Stimulated activated CD8-positive, alpha-beta memory T cell treated with anti-CD3 and anti-CD28 coated beads, Interleukin-7, amount 100 ng/mL, for 24 hours (primary cell): ENCODE measurements around the gene RIPK3.
"Not testable (repeated sequence)": the region's sequence is repeated elsewhere in the genome, so short reads cannot be mapped to it uniquely, and the experiment has no call there.

Experiments
- DNase-seq: peaks from one replicate; pipeline ENCODE4 v3.0.0-alpha.2; 2020; ENCODE audit warnings: low read depth

Gene RIPK3

DNA sequence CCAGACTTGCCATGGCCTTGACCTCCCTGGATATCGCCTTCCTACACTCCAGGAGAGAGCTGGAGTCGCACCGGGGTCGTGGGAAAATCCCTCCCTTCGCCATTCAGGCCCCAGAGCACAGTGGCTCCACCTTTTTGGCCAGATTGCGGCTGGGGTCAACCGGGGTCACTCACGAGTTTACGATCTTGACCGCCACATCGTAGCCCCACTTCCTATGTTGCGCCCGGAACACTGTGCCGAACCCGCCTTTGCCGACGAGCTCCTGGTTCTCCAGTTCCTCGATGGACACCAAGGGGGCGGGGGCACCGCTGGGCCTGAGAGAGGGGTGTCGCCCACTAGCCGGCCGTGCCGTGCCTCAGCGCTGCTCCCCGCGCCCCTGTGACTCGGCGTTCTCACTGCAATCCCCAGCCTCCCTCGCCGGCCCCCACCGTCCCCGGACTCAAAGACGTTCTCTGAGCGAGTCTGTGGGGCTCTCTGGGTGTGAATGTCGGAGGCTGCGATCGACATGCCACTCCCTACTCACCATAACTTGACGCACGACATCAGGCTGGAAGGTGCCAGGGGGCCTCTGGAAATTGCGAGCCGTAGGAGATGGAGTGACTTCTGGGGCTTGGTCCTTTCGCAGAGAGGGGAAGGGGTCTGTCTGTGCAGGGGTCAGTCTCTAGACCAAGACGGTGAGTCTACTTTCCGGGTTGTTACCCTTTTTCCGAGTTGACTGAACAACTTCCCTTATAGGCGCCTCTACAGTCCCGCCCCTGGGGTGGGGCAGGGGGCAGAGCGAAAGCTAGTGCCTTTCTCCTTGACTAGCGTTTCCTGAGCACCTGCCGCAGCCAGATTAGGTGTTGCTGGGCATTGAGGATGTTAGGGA, at the start of gene RIPK3:
Gene RIPK3 (minus strand): TSS at position 708 of the 868 bp plus-strand sequence. CDS start 165 bp downstream, at position 543.
- no peak for DNase-seq

DNA sequence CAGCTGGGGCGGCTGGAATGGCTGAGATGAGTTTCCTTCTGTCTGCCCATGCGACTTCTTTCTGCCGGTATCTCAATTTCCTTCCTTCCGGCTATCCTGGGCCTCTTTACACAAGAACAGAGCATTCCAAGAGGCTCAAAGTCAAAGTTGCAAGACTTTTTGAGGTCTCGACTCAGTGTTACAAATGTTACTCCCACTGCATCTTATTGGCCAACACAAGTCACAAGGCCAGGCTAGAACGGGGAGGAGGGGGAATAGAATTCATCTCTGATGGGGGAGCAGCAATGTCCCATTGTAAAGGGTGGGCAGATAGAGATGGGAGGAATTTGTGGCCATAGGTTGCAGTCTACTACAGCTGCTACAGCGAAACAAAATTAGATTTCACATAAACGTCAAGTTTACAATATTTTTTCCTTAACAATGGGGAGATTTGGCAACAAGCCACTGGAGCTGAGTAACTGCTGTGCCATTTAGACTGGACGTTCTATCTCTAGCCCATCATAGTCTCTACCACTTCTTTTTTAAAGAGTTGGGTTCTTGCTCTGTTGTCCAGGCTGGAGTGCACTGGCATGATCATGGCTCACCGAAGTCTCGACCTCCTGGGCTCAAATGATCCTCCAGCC, 49.5 kb upstream of the RIPK3 start:
- DNase-seq: no peak

DNA sequence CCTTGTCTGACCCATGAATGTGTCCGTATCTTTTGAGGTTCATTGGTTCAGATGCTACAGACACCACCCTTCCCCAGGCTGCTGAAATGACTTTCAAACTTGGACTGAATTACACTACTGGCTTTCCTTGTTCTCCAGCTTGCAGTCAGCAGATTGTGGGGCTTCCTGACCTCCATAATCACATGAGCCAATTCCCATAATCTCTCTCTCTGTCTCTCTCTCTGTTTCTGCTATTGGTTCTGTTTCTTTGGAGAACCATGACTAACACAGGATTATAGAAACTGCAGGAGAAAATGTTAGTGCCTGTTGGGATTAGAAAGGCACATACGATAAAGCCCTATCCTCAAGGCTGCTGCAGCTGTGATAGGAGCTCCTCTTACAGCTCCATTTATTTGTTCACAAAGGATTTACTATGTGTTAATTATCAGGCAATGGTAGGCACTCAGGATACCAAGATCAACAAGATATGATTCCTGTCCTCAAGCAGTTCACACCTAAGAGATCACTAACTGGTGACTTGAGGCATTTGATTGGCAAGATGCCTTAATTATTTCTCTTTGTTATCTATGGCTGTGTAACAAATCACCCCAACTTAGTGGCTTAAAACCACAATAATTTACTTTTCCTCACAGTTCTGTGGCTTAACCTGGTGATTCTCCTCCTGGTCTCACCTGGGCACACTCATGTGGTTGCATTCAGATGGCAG, 48.8 kb upstream of the RIPK3 start:
- DNase-seq: no peak

- DNase-seq: not testable (repeated sequence)
Measured at GRCh38 chr14:24387579-24387978, 47.8 kb upstream of the RIPK3 start.

- no peak for DNase-seq
Measured at GRCh38 chr14:24387009-24387345, 47.2 kb upstream of the RIPK3 start.

DNA sequence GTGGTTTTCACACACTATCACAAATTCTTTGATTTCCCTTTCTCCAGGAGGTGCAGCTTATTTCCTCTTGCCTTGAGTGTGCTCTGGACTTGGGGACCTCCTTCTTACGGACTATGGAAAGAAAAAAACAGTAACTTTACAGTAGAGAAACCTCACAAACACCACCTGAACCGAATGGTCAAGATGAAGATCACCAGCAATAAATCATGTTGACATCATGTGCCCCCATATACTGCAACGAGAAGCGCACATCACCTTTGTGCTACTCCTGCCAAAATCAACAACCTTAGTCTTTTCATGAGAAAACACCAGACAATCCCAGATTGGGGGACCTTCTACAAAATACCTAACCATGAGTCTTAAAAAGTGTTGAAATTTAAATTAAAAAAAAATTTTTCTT, 45.7 kb upstream of the RIPK3 start:
- DNase-seq: no peak

DNA sequence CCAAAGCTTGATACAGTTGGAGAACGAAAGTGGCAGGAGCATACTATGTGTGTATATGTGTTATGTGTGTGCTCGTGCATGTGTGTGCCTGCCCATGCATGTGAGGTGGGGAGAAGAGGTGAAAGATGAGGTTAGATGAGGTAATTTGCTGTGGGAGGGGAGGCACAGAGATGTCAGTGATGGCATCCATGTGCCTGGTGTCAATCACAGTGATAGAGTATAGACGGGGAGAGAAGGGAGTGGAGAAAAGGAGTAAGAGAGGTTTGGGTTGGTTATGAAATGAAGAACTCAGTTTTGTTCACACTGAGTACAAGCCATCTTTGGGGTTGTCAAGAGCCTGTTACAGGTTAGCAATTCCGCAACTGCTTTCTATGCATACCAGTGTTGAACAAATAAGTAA, 44.4 kb upstream of the RIPK3 start:
- DNase-seq: no peak

DNA sequence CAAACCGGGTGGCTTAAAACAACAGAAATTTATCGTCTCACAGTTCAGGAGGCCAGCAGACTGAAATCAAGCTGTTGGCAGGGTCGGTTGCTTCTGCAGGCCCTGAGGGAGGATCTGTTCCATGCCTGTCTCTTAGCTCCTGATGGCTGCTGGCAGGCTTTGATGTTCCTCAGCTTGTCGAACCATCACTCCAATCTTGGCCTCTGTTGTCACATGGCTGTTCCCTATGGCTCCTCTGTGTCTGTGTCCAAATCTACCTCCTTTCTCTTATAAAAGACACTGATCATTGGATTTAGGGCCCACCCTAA, 42.2 kb upstream of the RIPK3 start:
- no peak for DNase-seq

DNA sequence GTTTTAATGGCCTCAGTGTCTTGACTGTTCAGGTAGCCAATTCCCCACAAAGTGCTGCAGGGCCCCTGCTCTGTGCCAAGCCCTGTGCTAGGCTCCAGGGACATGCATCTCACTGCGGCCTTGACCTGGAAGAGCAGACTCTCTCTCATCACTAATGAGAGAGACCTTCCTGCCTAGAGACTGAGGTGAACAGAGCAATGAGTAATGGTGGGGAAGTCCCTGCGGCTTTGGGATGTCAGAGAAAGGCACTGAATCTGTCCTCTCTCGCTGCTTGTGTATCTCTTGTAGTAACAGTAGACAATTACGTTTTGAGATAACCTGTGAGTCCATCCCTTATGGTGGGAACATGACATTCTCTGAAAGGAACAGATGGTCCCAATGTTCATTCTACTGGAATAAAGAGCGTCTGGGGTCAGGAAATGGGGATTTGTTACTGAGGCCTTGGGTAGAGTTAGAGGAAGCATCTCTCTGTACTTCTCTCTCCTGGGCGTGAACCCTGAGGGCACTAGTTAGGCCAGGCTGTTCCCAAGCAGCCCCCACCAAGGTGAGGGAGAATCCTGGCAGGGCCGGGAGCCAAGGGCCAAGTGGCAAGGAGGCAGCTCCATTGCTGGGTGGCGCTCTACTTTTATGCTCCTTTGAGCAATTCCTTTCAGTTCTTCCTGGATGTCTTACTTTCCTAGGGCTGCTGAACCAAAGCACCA, 41.7 kb upstream of the RIPK3 start:
- DNase-seq: no peak

GRCh38 chr14:24379907-24380730, 40.3 kb upstream of the RIPK3 start:
- DNase-seq: no peak

DNA sequence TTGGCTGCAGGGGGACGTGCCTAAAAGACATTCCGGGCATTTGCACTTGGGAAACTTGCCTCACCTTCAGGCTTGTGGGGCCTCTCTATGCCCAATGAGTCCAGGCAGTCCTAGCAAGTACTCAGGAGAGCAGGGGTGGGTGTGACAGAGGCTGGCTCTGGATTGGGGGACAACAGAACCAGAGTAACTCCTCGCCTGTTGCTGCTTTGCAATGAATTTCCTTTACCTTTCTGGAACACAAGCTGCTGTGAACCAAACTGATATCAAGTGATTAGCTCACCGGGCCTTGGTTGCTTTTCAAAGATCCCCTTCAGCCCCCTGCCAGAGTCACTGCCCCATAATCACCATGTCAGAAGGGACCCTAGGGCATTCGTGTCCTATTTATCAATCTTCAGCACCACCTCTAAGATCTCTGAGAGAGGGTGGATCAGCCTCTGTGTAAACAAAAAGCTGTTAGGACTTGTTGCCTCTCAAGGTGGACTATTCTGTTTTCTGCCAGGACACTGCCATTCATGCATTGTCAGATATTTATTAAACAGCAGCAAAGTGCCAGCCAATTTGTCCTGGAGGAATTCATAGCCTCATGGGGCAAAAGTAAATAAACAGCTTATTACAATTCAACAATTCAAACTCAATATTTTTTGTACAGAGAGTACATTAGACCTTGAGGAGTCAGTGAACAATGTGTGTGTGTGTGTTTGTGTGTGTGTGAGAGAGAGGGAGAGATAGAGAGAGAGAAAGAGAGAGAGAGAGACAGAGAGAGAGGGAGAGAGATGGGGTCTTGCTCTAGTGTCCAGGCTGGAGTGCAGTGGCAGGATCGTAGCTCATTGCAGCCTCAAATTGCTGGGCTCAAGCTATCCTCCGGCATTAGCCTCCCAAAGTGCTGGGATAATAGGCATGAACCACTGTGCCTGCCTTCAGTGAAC, 39.5 kb upstream of the RIPK3 start:
- DNase-seq: no peak

- DNase-seq: no peak
Measured at GRCh38 chr14:24378327-24378726, 38.5 kb upstream of the RIPK3 start.

GRCh38 chr14:24377657-24378056, 37.9 kb upstream of the RIPK3 start:
- DNase-seq: no peak

GRCh38 chr14:24377126-24377525, 37.3 kb upstream of the RIPK3 start:
- no peak for DNase-seq

GRCh38 chr14:24376448-24377070, 36.8 kb upstream of the RIPK3 start:
- DNase-seq: no peak

GRCh38 chr14:24372701-24373416, 33.1 kb upstream of the RIPK3 start:
- DNase-seq: no peak

DNA sequence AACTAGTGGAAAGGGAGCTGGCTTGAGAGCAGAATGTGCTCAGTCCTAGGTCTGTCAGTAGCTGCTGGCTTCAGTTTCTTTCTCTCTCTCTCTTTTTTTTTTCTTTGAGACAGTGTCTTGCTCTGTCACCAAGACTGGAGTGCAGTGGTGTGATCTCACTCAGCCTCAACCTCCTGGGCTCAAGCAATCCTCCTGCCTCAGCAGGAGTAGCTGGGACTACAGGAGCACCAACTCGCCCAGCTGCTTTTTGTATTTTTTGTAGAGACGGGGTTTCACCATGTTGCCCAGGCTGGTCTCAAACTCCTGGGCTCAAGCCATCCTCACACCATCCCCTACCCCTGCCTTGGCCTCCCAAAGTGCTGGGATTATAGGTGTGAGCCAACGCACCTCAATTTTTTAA, 31.8 kb upstream of the RIPK3 start:
- not testable (repeated sequence) for DNase-seq

- no peak for DNase-seq
Measured at GRCh38 chr14:24370748-24371147, 31.0 kb upstream of the RIPK3 start.

GRCh38 chr14:24369907-24370687, 30.3 kb upstream of the RIPK3 start:
- DNase-seq: no peak
